HepG2 (cell line): Measurements from ENCODE around the gene ZNF500. TPM values are rescaled to one million over a fixed set of nuclear protein-coding genes. Genes with fewer than 3 reads are reported as not detected.

Experiments
- ATAC-seq: fragments of 200-7000 bp; cut with Tn5 transposase; 3 replicates; pipeline ENCODE4 v1.9.1; 2020; ENCODE audit warnings: mild to moderate bottlenecking, moderate library complexity
- BruUV-seq: library from RNA; stranded (reverse); fragments of 400-500 nt; replicated peaks from 2 replicates; lab custom pipeline; 2021; lab: Mats Ljungman, UMichigan
- CTCF ChIA-PET: fragments of 300-600 bp; formaldehyde crosslinking; extraction: SDS; loops from one replicate; lab custom pipeline; 2021; ENCODE audit warnings: low total read pairs, inconsistent platforms, low intra/inter-chr PET ratio; lab: Yijun Ruan, JAX
- POLR2A ChIA-PET: fragments of 350-600 bp; sonication (Branson Sonifier 250); formaldehyde crosslinking; loops from one replicate; lab custom pipeline; 2020; ENCODE audit warnings: antibody characterized with exemption, inconsistent platforms; lab: Yijun Ruan, JAX
- DNase-seq: peaks from one replicate; pipeline ENCODE4 v3.0.0-alpha.2; 2015; ENCODE audit warnings: low spot score
- FAIRE-seq: peaks from 3 replicates; lab custom pipeline; 2011; peaks lifted over from hg19 to GRCh38; lab: Jason Lieb, UNC
- H2AFZ ChIP-seq: one replicate; pipeline ENCODE4 v1.6.1; 2011; ENCODE audit warnings: low read length, inconsistent platforms
- H3K27ac ChIP-seq: fragments of 300-600 bp; 3 replicates; pipeline ENCODE4 v1.8.0; 2011; ENCODE audit warnings: mixed run types, mild to moderate bottlenecking, mixed read lengths, low read length, inconsistent platforms; ENCODE audit not compliant: insufficient read depth; ENCODE audit errors: extremely low read length
- H3K27me3 ChIP-seq, 2 experiments: fragments of 200-600 bp in 1 of 2; 2 replicates in 1 of 2; 3 replicates in 1 of 2; pipeline versions ENCODE4 v1.6.0 to v1.8.0; 2011; ENCODE audit warnings: low read length in 2 of 2, mild to moderate bottlenecking in 2 of 2, moderate library complexity in 2 of 2, inconsistent platforms in 1 of 2; ENCODE audit not compliant: insufficient read depth in 2 of 2, control insufficient read depth in 1 of 2
- H3K36me3 ChIP-seq, 2 experiments: fragments of 200-600 bp in 1 of 2; replicated peaks in 1 of 2; 2 replicates in 1 of 2; 3 replicates in 1 of 2; pipeline versions ENCODE4 v1.5.1 to v1.8.0; 2011; ENCODE audit warnings: low read length in 2 of 2, inconsistent platforms in 1 of 2; ENCODE audit not compliant: insufficient read depth in 2 of 2, control insufficient read depth in 1 of 2
- H3K4me1 ChIP-seq: 2 replicates; pipeline ENCODE4 v1.5.1; 2012; ENCODE audit warnings: low read length, inconsistent platforms; ENCODE audit not compliant: insufficient read depth
- H3K4me2 ChIP-seq: 2 replicates; pipeline ENCODE4 v1.6.0; 2011; ENCODE audit warnings: low read depth, low read length, inconsistent platforms
- H3K4me3 ChIP-seq, 3 experiments: fragments of 200-600 bp in 1 of 3; sonication (generic), shearing (Covaris generic) in 1 of 3; replicated peaks in 1 of 3; 2 replicates each; pipeline ENCODE4 v1.5.1; 2011 to 2016; ENCODE audit warnings: low read length in 3 of 3, inconsistent platforms in 2 of 3, low read depth in 2 of 3, mild to moderate bottlenecking in 2 of 3, control low read depth in 1 of 3, mixed read lengths in 1 of 3; ENCODE audit not compliant: insufficient read depth in 1 of 3
- H3K79me2 ChIP-seq: one replicate; pipeline ENCODE4 v1.6.1; 2011; ENCODE audit warnings: low read length, inconsistent platforms; ENCODE audit not compliant: insufficient read depth
- H3K9ac ChIP-seq: 2 replicates; pipeline ENCODE4 v1.6.0; 2011; ENCODE audit warnings: mild to moderate bottlenecking, low read depth, low read length, inconsistent platforms; ENCODE audit not compliant: insufficient read depth
- H3K9me3 ChIP-seq: 2 replicates; pipeline ENCODE4 v1.5.1; 2012; ENCODE audit warnings: mild to moderate bottlenecking, low read length
- H4K20me1 ChIP-seq: 2 replicates; pipeline ENCODE4 v1.6.0; 2011; ENCODE audit warnings: inconsistent platforms, mild to moderate bottlenecking, low read length, moderate library complexity; ENCODE audit not compliant: insufficient read depth
- BRCA1 ChIP-seq: sonication (generic); formaldehyde crosslinking; IDR thresholded peaks from 2 replicates; pipeline ENCODE4 v1.4.0; 2020; ENCODE audit warnings: missing genetic modification reagents
- CEBPZ ChIP-seq: IDR thresholded peaks from 2 replicates; pipeline ENCODE4 v1.6.1; 2012; ENCODE audit warnings: low read length, improper control_type of control experiment
- CHD2 ChIP-seq: IDR thresholded peaks from 2 replicates; pipeline ENCODE4 v1.6.1; 2011; ENCODE audit warnings: low read depth, low read length, improper control_type of control experiment
- HNF4A ChIP-seq: sonication (generic); formaldehyde crosslinking; IDR thresholded peaks from 2 replicates; pipeline ENCODE4 v1.4.0; 2020; ENCODE audit warnings: missing genetic modification reagents
- MAZ ChIP-seq, 2 experiments: sonication (generic) in 1 of 2; formaldehyde crosslinking in 1 of 2; IDR thresholded peaks; 2 replicates each; pipeline versions ENCODE4 v1.5.0 to v1.6.1; 2012 to 2020; ENCODE audit warnings: low read depth in 2 of 2, mild to moderate bottlenecking in 2 of 2, borderline replicate concordance in 1 of 2, improper control_type of control experiment in 1 of 2, low read length in 1 of 2, missing genetic modification reagents in 1 of 2, moderate library complexity in 1 of 2
- ONECUT2 ChIP-seq: sonication (generic); formaldehyde crosslinking; IDR thresholded peaks from 2 replicates; pipeline ENCODE4 v1.4.0; 2020; ENCODE audit warnings: missing genetic modification reagents
- REST ChIP-seq, 2 experiments: IDR thresholded peaks; 2 replicates each; pipeline ENCODE4 v1.6.1; 2011 to 2012; ENCODE audit warnings: low read length in 2 of 2, borderline replicate concordance in 1 of 2, low read depth in 1 of 2, mild to moderate bottlenecking in 1 of 2, moderate library complexity in 1 of 2
- SKI ChIP-seq: fragments of 450-650 bp; IDR thresholded peaks from one replicate; pipeline ENCODE4 v1.6.1; 2018; ENCODE audit warnings: mild to moderate bottlenecking; ENCODE audit not compliant: partially characterized antibody
- SRY ChIP-seq: sonication (generic); formaldehyde crosslinking; IDR thresholded peaks from 2 replicates; pipeline ENCODE4 v1.8.0; 2022; ENCODE audit warnings: mild to moderate bottlenecking, missing genetic modification reagents
- ZNF484 ChIP-seq: sonication (generic); formaldehyde crosslinking; IDR thresholded peaks from 2 replicates; pipeline ENCODE4 v1.5.1; 2020; ENCODE audit warnings: mild to moderate bottlenecking, low read depth, missing genetic modification reagents, borderline replicate concordance
- ZNF501 ChIP-seq: sonication (generic); formaldehyde crosslinking; IDR thresholded peaks from 2 replicates; pipeline ENCODE4 v1.5.1; 2020; ENCODE audit warnings: mild to moderate bottlenecking, moderate library complexity, missing genetic modification reagents
- ZNF615 ChIP-seq: sonication (generic); formaldehyde crosslinking; IDR thresholded peaks from 2 replicates; pipeline ENCODE4 v1.5.0; 2020; ENCODE audit warnings: mild to moderate bottlenecking, missing genetic modification reagents, borderline replicate concordance
- ZNF619 ChIP-seq: sonication (generic); formaldehyde crosslinking; IDR thresholded peaks from 2 replicates; pipeline ENCODE4 v1.4.0; 2020; ENCODE audit warnings: mild to moderate bottlenecking, missing genetic modification reagents
- ZNF770 ChIP-seq: sonication (generic); formaldehyde crosslinking; IDR thresholded peaks from 2 replicates; pipeline ENCODE4 v1.5.0; 2020; ENCODE audit warnings: mild to moderate bottlenecking, missing genetic modification reagents
- WGBS: methylation state at CpG from one replicate; pipeline ENCODE4 v1.1.6; 2017; ENCODE audit warnings: low lambda C conversion rate; 5-methylcytosine and 5-hydroxymethylcytosine counted together
- in situ Hi-C: cut with HindIII; loops from 2 replicates; pipeline ENCODE4 v1.10.0; 2017; ENCODE audit warnings: low pct_unique_long_range_greater_than_20kb; ENCODE audit not compliant: extremely low pct_ligation_motif_present
- intact Hi-C: fragments of 100-400 bp; cut with micrococcal nuclease; formaldehyde crosslinking; loops from one replicate; pipeline ENCODE4 v1.10.0; 2022; ENCODE audit not compliant: unreplicated experiment
- polyA plus RNA-seq, 8 experiments: library from polyadenylated mRNA; depleted of rRNA in 3 of 8; stranded (reverse) in 7 of 8; unstranded in 1 of 8; fragments of >200 nt; fragmentation: Illumina TruSeq in 4 of 8; extraction: Trizol in 4 of 8; gene quantifications; 2 replicates each; pipeline versions ENCODE4 v1.2.1 to v1.2.3, GENCODE V29; 2011 to 2016; ENCODE audit warnings: low read depth in 4 of 8, missing spikeins in 1 of 8, mixed read lengths in 1 of 8; ENCODE audit not compliant: insufficient read depth in 1 of 8
- total RNA-seq, 5 experiments: library from RNA; depleted of rRNA; stranded (reverse); fragments of >200 nt; fragmentation: Illumina TruSeq; extraction: Trizol; gene quantifications; 2 replicates each; pipeline ENCODE4 v1.2.3, GENCODE V29; 2016; ENCODE audit warnings: low read depth in 1 of 5

ZNF500 gene
- total and polyA plus RNA-seq, 2 of the 13 experiments (the other 11 are each of a cell fraction or from before 2014, with no cell fraction given): 6.1 to 12.2 TPM

GRCh38 chr16:4754865-4755264, 12.1 kb downstream of the ZNF500 start (continued):
- TF ChIP-seq CHD2 (no peak), ZNF615 (CRISPR knock-in tag) (no peak), MAZ (IDR thresholded peaks at IDR 0.05; ENCODE audit: borderline replicate concordance, low read depth, low read length) (no peak), MAZ (CRISPR knock-in tag; IDR thresholded peaks at IDR 0.05; ENCODE audit: low read depth) (no peak)
- TF ChIP-seq, all 625 proteins: peak for 0

- 82% methylated on average over 11 of the region's 11 CpGs for WGBS
- no peak overlapping the region for H2AFZ ChIP-seq
- H4K20me1 ChIP-seq: no peaks in the 10 kb centered on the region
- H3K79me2 ChIP-seq: peaks cover 3% of the 10 kb centered on the region
- no peaks in the 10 kb centered on the region; the same call in 1 of the 2 replicates for H3K9me3 ChIP-seq
- no peak overlapping the region for H3K4me3 ChIP-seq
- H3K27me3 ChIP-seq: no peaks in the 10 kb centered on the region
- no peak overlapping the region for H3K4me2 ChIP-seq
- no peak for DNase-seq
- no peak for FAIRE-seq
- in situ Hi-C loops (no loop called here), intact Hi-C loops (no loop called here)
- CTCF ChIA-PET: no interaction called here
- peaks cover 20 to 48% of the 10 kb centered on the region in 2 experiments for H3K36me3 ChIP-seq
- H3K9ac ChIP-seq: no peak overlapping the region
- BruUV-seq: no TSS peak
- no peaks in the 10 kb centered on the region for H3K4me1 ChIP-seq
- ATAC-seq: no peak
- H3K27ac ChIP-seq: no peak overlapping the region
- POLR2A ChIA-PET: interaction anchor here (1.0 kb wide), 1 partner anchor 15 kb away, joined by 4 read pairs; no protein-coding TSS in a partner anchor
- TF ChIP-seq SRY: no peak
- no peak for TF ChIP-seq ZNF619 (CRISPR knock-in tag)
- no peak for TF ChIP-seq BRCA1
- no peak for TF ChIP-seq ZNF501
- TF ChIP-seq HNF4A (CRISPR knock-in tag): no peak
- peak; percentile 91 for TF ChIP-seq ZNF770 (CRISPR knock-in tag)
- no peak for TF ChIP-seq CEBPZ
- TF ChIP-seq SKI: peak; percentile 41
- 0 out of 2 replicates have a peak, but pooled peaks have one; percentile 42 for TF ChIP-seq ONECUT2 (CRISPR knock-in tag)
- no peak for TF ChIP-seq REST (IDR thresholded peaks at IDR 0.05; ENCODE audit: borderline replicate concordance in 1 of 2, low read depth in 1 of 2, low read length in 2 of 2)
- TF ChIP-seq ZNF484 (CRISPR knock-in tag): no peak
Observed at GRCh38 chr16:4753227-4753626, 13.7 kb downstream of the ZNF500 start.
